GM12891 (cell line): ENCODE data around the gene KCNMB1.

ENCODE experiments used
- POLR2A ChIP-seq: IDR thresholded peaks from 2 replicates; pipeline ENCODE4 v1.6.1; 2011; ENCODE audit warnings: low read depth, low read length, control low read depth
- POLR2AphosphoS5 ChIP-seq: IDR thresholded peaks from 2 replicates; pipeline ENCODE4 v1.6.1; 2011; ENCODE audit warnings: low read depth, low read length, control low read depth

- TF ChIP-seq POLR2A (no peak), POLR2AphosphoS5 (no peak)
Measured at GRCh38 chr5:170420806-170421412, 31.7 kb upstream of the KCNMB1 start.
